Upper lobe of left lung (tissue), 4 donors: ENCODE results near the gene ZNF830.

Experiments used
- EP300 ChIP-seq, 4 donors: sonication (generic); formaldehyde crosslinking; IDR thresholded peaks; one replicate each; pipeline ENCODE4 v1.5.1; 2017; ENCODE audit warnings: antibody characterized with exemption in 4 of 4, control low read depth in 2 of 4
- POLR2A ChIP-seq, 4 donors: fragments of 450-650 bp; IDR thresholded peaks; one replicate each; pipeline ENCODE4 v1.5.1; 2016 to 2017; ENCODE audit warnings: antibody characterized with exemption in 4 of 4, mild to moderate bottlenecking in 2 of 4
- TF ChIP-seq, protein P1 (sequence below), 6 experiments: fragments of 450-650 bp in 4 of 6; fragments of 200-600 bp in 2 of 6; sonication (generic) in 2 of 6; IDR thresholded peaks; one replicate each; pipeline ENCODE4 v1.5.1; 2016 to 2019; ENCODE audit warnings: antibody characterized with exemption in 6 of 6

- TF ChIP-seq EP300 (IDR thresholded peaks at IDR 0.05), result no peak
- TF ChIP-seq, protein P1, sequence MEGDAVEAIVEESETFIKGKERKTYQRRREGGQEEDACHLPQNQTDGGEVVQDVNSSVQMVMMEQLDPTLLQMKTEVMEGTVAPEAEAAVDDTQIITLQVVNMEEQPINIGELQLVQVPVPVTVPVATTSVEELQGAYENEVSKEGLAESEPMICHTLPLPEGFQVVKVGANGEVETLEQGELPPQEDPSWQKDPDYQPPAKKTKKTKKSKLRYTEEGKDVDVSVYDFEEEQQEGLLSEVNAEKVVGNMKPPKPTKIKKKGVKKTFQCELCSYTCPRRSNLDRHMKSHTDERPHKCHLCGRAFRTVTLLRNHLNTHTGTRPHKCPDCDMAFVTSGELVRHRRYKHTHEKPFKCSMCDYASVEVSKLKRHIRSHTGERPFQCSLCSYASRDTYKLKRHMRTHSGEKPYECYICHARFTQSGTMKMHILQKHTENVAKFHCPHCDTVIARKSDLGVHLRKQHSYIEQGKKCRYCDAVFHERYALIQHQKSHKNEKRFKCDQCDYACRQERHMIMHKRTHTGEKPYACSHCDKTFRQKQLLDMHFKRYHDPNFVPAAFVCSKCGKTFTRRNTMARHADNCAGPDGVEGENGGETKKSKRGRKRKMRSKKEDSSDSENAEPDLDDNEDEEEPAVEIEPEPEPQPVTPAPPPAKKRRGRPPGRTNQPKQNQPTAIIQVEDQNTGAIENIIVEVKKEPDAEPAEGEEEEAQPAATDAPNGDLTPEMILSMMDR (IDR thresholded peaks at IDR 0.05), result no peak
- no peak for TF ChIP-seq POLR2A (IDR thresholded peaks at IDR 0.05)
Observed at GRCh38 chr17:34997355-34997862, 36.1 kb downstream of the ZNF830 start.
